H9 (cell line): Measurements from ENCODE around the gene FHIP1B. TPM values are rescaled to one million over a fixed set of nuclear protein-coding genes. Genes with fewer than 3 reads are reported as not detected.

ENCODE experiments used
- DNase-seq: peaks from one replicate; pipeline ENCODE4 v3.0.0-alpha.2; 2017
- H2AFZ ChIP-seq: one replicate; pipeline ENCODE4 v1.6.1; 2013; ENCODE audit warnings: mild to moderate bottlenecking, low read length, control low read depth, moderate library complexity
- H2AK5ac ChIP-seq: 2 replicates; pipeline ENCODE4 v1.6.1; 2013; ENCODE audit warnings: low read length, control low read depth, mixed read lengths; ENCODE audit not compliant: insufficient read length
- H2BK120ac ChIP-seq: one replicate; pipeline ENCODE4 v1.6.1; 2013; ENCODE audit warnings: low read depth, mild to moderate bottlenecking, low read length, control low read depth, inconsistent platforms; ENCODE audit not compliant: poor library complexity, severe bottlenecking
- H2BK12ac ChIP-seq: 2 replicates; pipeline ENCODE4 v1.6.1; 2013; ENCODE audit warnings: low read length, control low read depth, mixed read lengths, low read depth; ENCODE audit not compliant: insufficient read length
- H2BK15ac ChIP-seq: 2 replicates; pipeline ENCODE4 v1.6.1; 2013; ENCODE audit warnings: low read depth, low read length, control low read depth
- H2BK20ac ChIP-seq: one replicate; pipeline ENCODE4 v1.6.1; 2013; ENCODE audit warnings: low read depth, mild to moderate bottlenecking, low read length, control low read depth, inconsistent platforms; ENCODE audit not compliant: poor library complexity, severe bottlenecking
- H2BK5ac ChIP-seq: 2 replicates; pipeline ENCODE4 v1.6.1; 2013; ENCODE audit warnings: low read length, control low read depth, mixed read lengths; ENCODE audit not compliant: insufficient read length
- H3K14ac ChIP-seq: 2 replicates; pipeline ENCODE4 v1.6.1; 2013; ENCODE audit warnings: low read length, control low read depth; ENCODE audit not compliant: insufficient read depth
- H3K18ac ChIP-seq: 2 replicates; pipeline ENCODE4 v1.6.1; 2013; ENCODE audit warnings: low read depth, mild to moderate bottlenecking, mixed read lengths, low read length, control low read depth; ENCODE audit not compliant: insufficient read length
- H3K23ac ChIP-seq: 2 replicates; pipeline ENCODE4 v1.6.1; 2013; ENCODE audit warnings: low read length, control low read depth, mixed read lengths, low read depth; ENCODE audit not compliant: insufficient read length
- H3K23me2 ChIP-seq: 2 replicates; pipeline ENCODE4 v1.6.1; 2013; ENCODE audit warnings: low read depth, mild to moderate bottlenecking, mixed read lengths, low read length, control low read depth; ENCODE audit not compliant: insufficient read length, poor library complexity, severe bottlenecking
- H3K27ac ChIP-seq: 2 replicates; pipeline ENCODE4 v1.5.1; 2013; ENCODE audit warnings: low read length, control low read depth, mixed read lengths, low read depth; ENCODE audit not compliant: insufficient read length
- H3K27me3 ChIP-seq: 2 replicates; pipeline ENCODE4 v1.6.1; 2013; ENCODE audit warnings: low read length, control low read depth, inconsistent platforms; ENCODE audit not compliant: insufficient read depth
- H3K4ac ChIP-seq: 2 replicates; pipeline ENCODE4 v1.6.1; 2013; ENCODE audit warnings: low read depth, mild to moderate bottlenecking, control low read depth, inconsistent platforms, low read length, moderate library complexity
- H3K4me1 ChIP-seq: 2 replicates; pipeline ENCODE4 v1.6.1; 2013; ENCODE audit warnings: low read length, control low read depth, inconsistent platforms; ENCODE audit not compliant: insufficient read depth
- H3K4me2 ChIP-seq: 2 replicates; pipeline ENCODE4 v1.6.1; 2013; ENCODE audit warnings: low read length, control low read depth, mixed read lengths; ENCODE audit not compliant: insufficient read length, insufficient read depth
- H3K56ac ChIP-seq: 2 replicates; pipeline ENCODE4 v1.6.1; 2013; ENCODE audit warnings: low read depth, mild to moderate bottlenecking, mixed read lengths, low read length, control low read depth; ENCODE audit not compliant: insufficient read length
- H3K79me1 ChIP-seq: 2 replicates; pipeline ENCODE4 v1.6.1; 2013; ENCODE audit warnings: low read depth, mild to moderate bottlenecking, moderate library complexity, low read length, control low read depth, inconsistent platforms; ENCODE audit not compliant: insufficient read depth, poor library complexity, severe bottlenecking
- H3K79me2 ChIP-seq: 2 replicates; pipeline ENCODE4 v1.6.1; 2013; ENCODE audit warnings: low read length, control low read depth, inconsistent platforms; ENCODE audit not compliant: insufficient read depth
- H3K9ac ChIP-seq: 2 replicates; pipeline ENCODE4 v1.6.1; 2013; ENCODE audit warnings: low read length, control low read depth, mixed read lengths; ENCODE audit not compliant: insufficient read length; ENCODE audit errors: extremely low read depth
- H3K9me3 ChIP-seq: one replicate; pipeline ENCODE4 v1.6.1; 2013; ENCODE audit warnings: low read depth, low read length, inconsistent platforms; ENCODE audit not compliant: control insufficient read depth
- H3T11ph ChIP-seq: one replicate; pipeline ENCODE4 v1.6.1; 2013; ENCODE audit warnings: mild to moderate bottlenecking, low read length, control low read depth, inconsistent platforms
- H4K20me1 ChIP-seq: one replicate; pipeline ENCODE4 v1.6.1; 2013; ENCODE audit not compliant: control insufficient read depth, insufficient read length, insufficient read depth
- H4K5ac ChIP-seq: 2 replicates; pipeline ENCODE4 v1.6.1; 2013; ENCODE audit warnings: low read depth, mild to moderate bottlenecking, mixed read lengths, low read length, control low read depth; ENCODE audit not compliant: insufficient read length
- H4K8ac ChIP-seq: replicated peaks from 2 replicates; pipeline ENCODE4 v1.6.1; 2013; ENCODE audit warnings: low read length, control low read depth, mixed read lengths, low read depth; ENCODE audit not compliant: insufficient read length
- H4K91ac ChIP-seq: 2 replicates; pipeline ENCODE4 v1.6.1; 2013; ENCODE audit warnings: low read depth, mild to moderate bottlenecking, moderate library complexity, mixed read lengths, low read length, control low read depth; ENCODE audit not compliant: insufficient read length
- H3K27ac Mint-ChIP-seq, 3 experiments: 2 replicates in 2 of 3; 3 replicates in 1 of 3; pipeline ENCODE4 v1.8.0; 2020 to 2021; ENCODE audit warnings: mixed read lengths in 3 of 3, mild to moderate bottlenecking in 1 of 3, moderate library complexity in 1 of 3
- H3K27me3 Mint-ChIP-seq: 2 replicates; pipeline ENCODE4 v1.8.0; 2021; ENCODE audit warnings: low read depth, mild to moderate bottlenecking, moderate library complexity, mixed read lengths
- H3K36me3 Mint-ChIP-seq, 3 experiments: 2 replicates in 2 of 3; 3 replicates in 1 of 3; pipeline ENCODE4 v1.8.0; 2020 to 2021; ENCODE audit warnings: low read depth in 3 of 3, mixed read lengths in 3 of 3; ENCODE audit not compliant: insufficient read depth in 1 of 3
- H3K4me1 Mint-ChIP-seq, 2 experiments: 2 replicates each; pipeline ENCODE4 v1.8.0; 2020; ENCODE audit warnings: mixed read lengths in 2 of 2
- H3K4me3 Mint-ChIP-seq, 2 experiments: 2 replicates in 1 of 2; 3 replicates in 1 of 2; pipeline ENCODE4 v1.8.0; 2020 to 2021; ENCODE audit warnings: mild to moderate bottlenecking in 2 of 2, mixed read lengths in 2 of 2, moderate library complexity in 1 of 2
- H3K9me3 Mint-ChIP-seq, 2 experiments: 2 replicates in 1 of 2; 3 replicates in 1 of 2; pipeline ENCODE4 v1.8.0; 2020; ENCODE audit warnings: mild to moderate bottlenecking in 2 of 2, mixed read lengths in 2 of 2, moderate library complexity in 1 of 2
- WGBS: extraction: QIAGEN DNeasy Blood & Tissue Kit; methylation state at CpG from one replicate; pipeline ENCODE4 v1.1.7; 2013; ENCODE audit warnings: missing lambda C conversion rate, low lambda C conversion rate, mixed read lengths; ENCODE audit not compliant: insufficient read length; ENCODE audit errors: extremely low coverage; 5-methylcytosine and 5-hydroxymethylcytosine counted together
- total RNA-seq: library from RNA; stranded (reverse); gene quantifications from 2 replicates; pipeline ENCODE4 v1.2.1, GENCODE V29; 2021
- TF ChIP-seq, protein P1 (sequence below): fragments of 200-600 bp; sonication (generic); conservative IDR thresholded peaks from 3 replicates; pipeline ENCODE4 v1.8.0; 2021; ENCODE audit warnings: antibody characterized with exemption, mild to moderate bottlenecking

FHIP1B gene
- total RNA-seq, 1 experiment from 2014 or later: 28.5 TPM

DNA sequence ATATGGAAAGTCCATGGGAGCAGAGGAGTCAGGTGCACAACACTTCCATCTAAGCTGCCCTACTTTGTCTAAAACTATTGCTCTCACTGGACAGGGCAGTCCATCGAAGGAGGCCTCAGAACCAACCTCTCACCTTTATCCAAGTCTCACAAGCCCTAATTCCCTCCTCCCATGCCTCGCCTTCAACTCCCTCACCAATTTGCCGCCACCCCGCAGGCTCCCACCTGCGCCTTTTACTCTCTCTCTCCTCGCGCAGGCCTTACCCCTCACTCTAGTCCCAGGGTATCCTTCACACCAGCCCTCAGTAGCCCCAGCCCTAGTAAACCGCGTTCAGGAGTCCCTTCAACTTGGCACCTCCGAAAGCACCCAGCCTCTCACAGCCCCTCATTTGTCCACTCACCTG lies 451 bp downstream of the FHIP1B start:
- H2BK120ac ChIP-seq: no peak overlapping the region
- Mint-ChIP-seq H3K4me1 (peaks cover 11 to 14% of the 10 kb centered on the region in 2 experiments), H3K9me3 (no peaks in the 10 kb centered on the region), H3K36me3 (no peaks in the 10 kb centered on the region), H3K27ac (peak overlapping the region; percentile 87 to 99 (median 97); a peak in 6 of 7 replicates), H3K27me3 (peaks cover 4% of the 10 kb centered on the region), H3K4me3 (peak overlapping the region; percentile 99)
- no peak overlapping the region for H2BK12ac ChIP-seq
- no peak overlapping the region for H2BK20ac ChIP-seq
- H2AFZ ChIP-seq: no peak overlapping the region
- H4K20me1 ChIP-seq: no peaks in the 10 kb centered on the region
- H3K18ac ChIP-seq: peak overlapping the region; percentile 85
- no peak overlapping the region for H3T11ph ChIP-seq
- H3K9me3 ChIP-seq: no peaks in the 10 kb centered on the region
- no peak overlapping the region for H2BK15ac ChIP-seq
- no peak overlapping the region for H3K56ac ChIP-seq
- peak overlapping the region; percentile 77 for H3K9ac ChIP-seq
- no peak for DNase-seq
- peaks cover 7% of the 10 kb centered on the region for H3K23me2 ChIP-seq
- H3K27ac ChIP-seq: no peak overlapping the region
- H2AK5ac ChIP-seq: no peak overlapping the region
- H3K4me1 ChIP-seq: no peaks in the 10 kb centered on the region
- H3K4me2 ChIP-seq: peak overlapping the region; percentile 97
- H2BK5ac ChIP-seq: no peak overlapping the region
- no peak overlapping the region for H3K4ac ChIP-seq
- H3K23ac ChIP-seq: no peak overlapping the region
- peaks cover 13% of the 10 kb centered on the region; the same call in 1 of the 2 replicates for H3K79me2 ChIP-seq
- no peak overlapping the region for H4K8ac ChIP-seq
- H4K5ac ChIP-seq: no peak overlapping the region
- H3K14ac ChIP-seq: peak overlapping the region; percentile 91
- TF ChIP-seq, protein P1, sequence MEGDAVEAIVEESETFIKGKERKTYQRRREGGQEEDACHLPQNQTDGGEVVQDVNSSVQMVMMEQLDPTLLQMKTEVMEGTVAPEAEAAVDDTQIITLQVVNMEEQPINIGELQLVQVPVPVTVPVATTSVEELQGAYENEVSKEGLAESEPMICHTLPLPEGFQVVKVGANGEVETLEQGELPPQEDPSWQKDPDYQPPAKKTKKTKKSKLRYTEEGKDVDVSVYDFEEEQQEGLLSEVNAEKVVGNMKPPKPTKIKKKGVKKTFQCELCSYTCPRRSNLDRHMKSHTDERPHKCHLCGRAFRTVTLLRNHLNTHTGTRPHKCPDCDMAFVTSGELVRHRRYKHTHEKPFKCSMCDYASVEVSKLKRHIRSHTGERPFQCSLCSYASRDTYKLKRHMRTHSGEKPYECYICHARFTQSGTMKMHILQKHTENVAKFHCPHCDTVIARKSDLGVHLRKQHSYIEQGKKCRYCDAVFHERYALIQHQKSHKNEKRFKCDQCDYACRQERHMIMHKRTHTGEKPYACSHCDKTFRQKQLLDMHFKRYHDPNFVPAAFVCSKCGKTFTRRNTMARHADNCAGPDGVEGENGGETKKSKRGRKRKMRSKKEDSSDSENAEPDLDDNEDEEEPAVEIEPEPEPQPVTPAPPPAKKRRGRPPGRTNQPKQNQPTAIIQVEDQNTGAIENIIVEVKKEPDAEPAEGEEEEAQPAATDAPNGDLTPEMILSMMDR: no peak
- no peaks in the 10 kb centered on the region for H3K79me1 ChIP-seq
- no CpG with 5 or more reads among the region's 10 CpGs for WGBS
- no peaks in the 10 kb centered on the region for H3K27me3 ChIP-seq
- H4K91ac ChIP-seq: no peak overlapping the region
